Measurements from ENCODE around the gene TCAP.

Gene TCAP

GRCh38 chr17:39702901-39703893, 38.0 kb downstream of the TCAP start:
- H3K4me3 ChIP-seq (ENCODE audit: low read depth, low read length) = no peak overlapping the region
- no peak for TF ChIP-seq CTCF (conservative IDR thresholded peaks at IDR 0.05; ENCODE audit: low read depth, low read length)
- DNase-seq (ENCODE audit: low read depth) = no peak

GRCh38 chr17:39703913-39704312, 38.8 kb downstream of the TCAP start:
- no peak for DNase-seq (ENCODE audit: low read depth)
- no peak overlapping the region for H3K4me3 ChIP-seq (ENCODE audit: low read depth, low read length)
- no peak for TF ChIP-seq CTCF (conservative IDR thresholded peaks at IDR 0.05; ENCODE audit: low read depth, low read length)

- TF ChIP-seq CTCF (conservative IDR thresholded peaks at IDR 0.05; ENCODE audit: low read depth, low read length) = peak; percentile 53
- peak; percentile 50 for DNase-seq (ENCODE audit: low read depth)
These were observed 39.8 kb downstream of the TCAP start for GRCh38 chr17:39704821-39705551.

GRCh38 chr17:39705786-39706348, 40.7 kb downstream of the TCAP start:
- DNase-seq (ENCODE audit: low read depth) = no peak
- no peak for TF ChIP-seq CTCF (conservative IDR thresholded peaks at IDR 0.05; ENCODE audit: low read depth, low read length)
- H3K4me3 ChIP-seq (ENCODE audit: low read depth, low read length) = no peak overlapping the region

More at GRCh38 chr17:39704821-39705551, 39.8 kb downstream of the TCAP start:
- no peak overlapping the region for H3K4me3 ChIP-seq (ENCODE audit: low read depth, low read length)

GRCh38 chr17:39706383-39706782, 41.2 kb downstream of the TCAP start:
- DNase-seq (ENCODE audit: low read depth) = no peak
- H3K4me3 ChIP-seq (ENCODE audit: low read depth, low read length) = no peak overlapping the region
- TF ChIP-seq CTCF (conservative IDR thresholded peaks at IDR 0.05; ENCODE audit: low read depth, low read length) = no peak

GRCh38 chr17:39706921-39707337, 41.8 kb downstream of the TCAP start:
- no peak for DNase-seq (ENCODE audit: low read depth)
- no peak overlapping the region for H3K4me3 ChIP-seq (ENCODE audit: low read depth, low read length)
- no peak for TF ChIP-seq CTCF (conservative IDR thresholded peaks at IDR 0.05; ENCODE audit: low read depth, low read length)
